SKM-1 (cell line): ENCODE data around the gene JMJD1C.

ENCODE experiments used
- DNase-seq: peaks from one replicate; lab custom pipeline; 2025; ENCODE audit not compliant: unreplicated experiment; lab: John Stamatoyannopoulos, UW

The JMJD1C gene

GRCh38 chr10:63265222-63265617 is 200.6 kb downstream of the JMJD1C start:
- no peak for DNase-seq

- DNase-seq, result no peak
Measured at GRCh38 chr10:63264617-63265221, 201.1 kb downstream of the JMJD1C start.

GRCh38 chr10:63262430-63263073 is 203.2 kb downstream of the JMJD1C start:
- DNase-seq, result no peak

GRCh38 chr10:63261496-63261895 is 204.3 kb downstream of the JMJD1C start:
- DNase-seq, result no peak

GRCh38 chr10:63260860-63261251 is 204.9 kb downstream of the JMJD1C start:
- peak; percentile 90 for DNase-seq

GRCh38 chr10:63260103-63260859 is 205.5 kb downstream of the JMJD1C start:
- DNase-seq, result no peak

GRCh38 chr10:63258920-63259678 is 206.7 kb downstream of the JMJD1C start:
- DNase-seq, result no peak

- DNase-seq, result no peak
Measured at GRCh38 chr10:63257778-63258177, 208.0 kb downstream of the JMJD1C start.

GRCh38 chr10:63256009-63256773 is 209.6 kb downstream of the JMJD1C start:
- DNase-seq, result peak; percentile 87

GRCh38 chr10:63255316-63255715 is 210.5 kb downstream of the JMJD1C start:
- DNase-seq, result no peak

GRCh38 chr10:63253040-63253439 is 212.7 kb downstream of the JMJD1C start:
- DNase-seq, result no peak

- no peak for DNase-seq
Measured at GRCh38 chr10:63252095-63252762, 213.5 kb downstream of the JMJD1C start.

- no peak for DNase-seq
Measured at GRCh38 chr10:63250032-63250431, 215.7 kb downstream of the JMJD1C start.

- no peak for DNase-seq
Measured at GRCh38 chr10:63247771-63248170, 218.0 kb downstream of the JMJD1C start.

- no peak for DNase-seq
Measured at GRCh38 chr10:63246356-63246755, 219.4 kb downstream of the JMJD1C start.

GRCh38 chr10:63241841-63242281 is 223.9 kb downstream of the JMJD1C start:
- peak; percentile 83 for DNase-seq

GRCh38 chr10:63240807-63241206 is 225.0 kb downstream of the JMJD1C start:
- no peak for DNase-seq

GRCh38 chr10:63238501-63238900 is 227.3 kb downstream of the JMJD1C start:
- DNase-seq, result no peak

- no peak for DNase-seq
Measured at GRCh38 chr10:63237396-63237795, 228.4 kb downstream of the JMJD1C start.
